Gastroesophageal sphincter (tissue), 4 donors: ENCODE measurements around the gene COL19A1. TPM values are rescaled to one million over a fixed set of nuclear protein-coding genes. Genes with fewer than 3 reads are reported as not detected.

ENCODE experiments used
- ATAC-seq: fragments of 150-250 bp; one replicate; pipeline ENCODE4 v1.9.1; 2016; ENCODE audit warnings: mild to moderate bottlenecking, moderate library complexity
- H3K27ac ChIP-seq, 4 donors: fragments of 200-600 bp; sonication (generic) in 3 of 4; 1 replicate in 3 of 4; 2 replicates in 1 of 4; pipeline ENCODE4 v1.5.1; 2016 to 2019
- H3K27me3 ChIP-seq: fragments of 200-600 bp; sonication (generic); one replicate; pipeline ENCODE4 v1.5.1; 2019
- H3K36me3 ChIP-seq, 2 donors: fragments of 200-600 bp; sonication (generic); one replicate each; pipeline ENCODE4 v1.5.1; 2019; ENCODE audit warnings: control low read depth in 1 of 2
- H3K4me1 ChIP-seq, 3 donors: fragments of 200-600 bp; sonication (generic); 1 replicate in 2 of 3; 2 replicates in 1 of 3; pipeline ENCODE4 v1.5.1; 2016 to 2019; ENCODE audit warnings: control low read depth in 2 of 3
- H3K4me3 ChIP-seq, 2 donors: fragments of 200-600 bp; sonication (generic); one replicate each; pipeline ENCODE4 v1.5.1; 2019; ENCODE audit warnings: mild to moderate bottlenecking in 1 of 2, moderate library complexity in 1 of 2
- H3K9me3 ChIP-seq, 3 donors: fragments of 200-600 bp; sonication (generic); one replicate each; pipeline ENCODE4 v1.5.1; 2017 to 2019; ENCODE audit warnings: control low read depth in 2 of 3
- CTCF ChIP-seq, 4 experiments: fragments of 200-600 bp in 2 of 4; fragments of 450-650 bp in 2 of 4; sonication (generic) in 1 of 4; IDR thresholded peaks; one replicate each; pipeline ENCODE4 v1.5.1; 2017 to 2019; ENCODE audit warnings: antibody characterized with exemption in 4 of 4, mild to moderate bottlenecking in 2 of 4, moderate library complexity in 2 of 4
- EP300 ChIP-seq: sonication (generic); formaldehyde crosslinking; IDR thresholded peaks from one replicate; pipeline ENCODE4 v1.6.1; 2017; ENCODE audit warnings: antibody characterized with exemption, mild to moderate bottlenecking
- POLR2A ChIP-seq, 2 donors: fragments of 450-650 bp; IDR thresholded peaks; one replicate each; pipeline ENCODE4 v1.6.1; 2017; ENCODE audit warnings: antibody characterized with exemption in 2 of 2, mild to moderate bottlenecking in 2 of 2, moderate library complexity in 1 of 2
- POLR2AphosphoS5 ChIP-seq: sonication (generic); formaldehyde crosslinking; IDR thresholded peaks from one replicate; pipeline ENCODE4 v1.6.1; 2017; ENCODE audit warnings: antibody characterized with exemption
- WGBS, 2 donors: methylation state at CpG; one replicate each; pipeline ENCODE4 v1.1.5; 2018; ENCODE audit warnings: low coverage in 1 of 2; 5-methylcytosine and 5-hydroxymethylcytosine counted together
- total RNA-seq, 4 donors: library from RNA; depleted of rRNA; stranded (reverse); fragments of >200 nt; gene quantifications; one replicate each; pipeline ENCODE4 v1.1.0, GENCODE V29; 2016

COL19A1 gene
- total RNA-seq, 4 donors from 2014 or later = 3.7 to 15.6 (median 6.5) TPM

DNA sequence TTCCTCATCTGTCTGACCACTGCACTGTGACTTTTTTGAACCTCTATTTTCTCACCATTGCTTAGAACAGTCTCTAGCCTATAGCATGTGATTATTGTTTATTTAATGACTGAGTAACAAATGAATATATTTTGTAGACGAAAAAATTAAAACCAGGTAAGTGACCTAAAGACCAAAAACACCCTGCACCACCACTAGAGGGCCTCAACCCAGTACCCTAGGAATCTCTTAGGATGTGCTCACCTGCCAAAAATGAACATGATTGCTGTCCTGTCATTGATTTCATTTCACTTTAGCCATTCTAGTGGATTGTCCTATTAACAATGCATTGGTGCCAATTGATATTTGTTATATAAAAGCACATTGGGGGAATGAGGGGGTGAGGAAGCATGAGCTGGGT lies 237.4 kb downstream of the COL19A1 start:
- no peak for TF ChIP-seq EP300
- TF ChIP-seq CTCF (IDR thresholded peaks at IDR 0.05) = peak in 1 of 4 experiments; percentile 18
- no peak for TF ChIP-seq POLR2AphosphoS5
- no peak for TF ChIP-seq POLR2A (IDR thresholded peaks at IDR 0.05)

GRCh38 chr6:70107852-70108629 lies 241.7 kb downstream of the COL19A1 start:
- WGBS, 2 donors = 15 to 18% methylated on average over 3 of the region's 3 CpGs
- ATAC-seq = no peak

More for the DNA sequence above, 237.4 kb downstream of the COL19A1 start:
- Histone ChIP-seq H3K9me3 (no peaks in the 10 kb centered on the region), H3K4me3 (no peak overlapping the region), H3K4me1 (no peaks in the 10 kb centered on the region), H3K27ac (no peak overlapping the region), H3K27me3 (no peaks in the 10 kb centered on the region), H3K36me3 (no peaks in the 10 kb centered on the region)
- 100% methylated on average over 1 of the region's 1 CpG for WGBS, 2 donors
- no peak for ATAC-seq

GRCh38 chr6:70110126-70111022 lies 244.0 kb downstream of the COL19A1 start:
- TF ChIP-seq POLR2AphosphoS5 (no peak), EP300 (no peak), CTCF (IDR thresholded peaks at IDR 0.05) (no peak), POLR2A (IDR thresholded peaks at IDR 0.05) (no peak)
- ATAC-seq = no peak
- H3K36me3 ChIP-seq = no peaks in the 10 kb centered on the region
- H3K27me3 ChIP-seq = no peaks in the 10 kb centered on the region
- WGBS, 2 donors = 68 to 74% methylated on average over 2 of the region's 2 CpGs
- no peak overlapping the region for H3K4me3 ChIP-seq
- H3K4me1 ChIP-seq = no peaks in the 10 kb centered on the region
- H3K27ac ChIP-seq = no peak overlapping the region
- H3K9me3 ChIP-seq = no peaks in the 10 kb centered on the region

More at GRCh38 chr6:70107852-70108629, 241.7 kb downstream of the COL19A1 start:
- no peaks in the 10 kb centered on the region for H3K9me3 ChIP-seq
- H3K36me3 ChIP-seq = no peaks in the 10 kb centered on the region
- no peaks in the 10 kb centered on the region for H3K27me3 ChIP-seq
- no peak overlapping the region for H3K4me3 ChIP-seq
- no peak overlapping the region for H3K27ac ChIP-seq
- H3K4me1 ChIP-seq = no peaks in the 10 kb centered on the region
- TF ChIP-seq POLR2AphosphoS5 (no peak), CTCF (IDR thresholded peaks at IDR 0.05) (peak; percentile 36 to 66 (median 58))

DNA sequence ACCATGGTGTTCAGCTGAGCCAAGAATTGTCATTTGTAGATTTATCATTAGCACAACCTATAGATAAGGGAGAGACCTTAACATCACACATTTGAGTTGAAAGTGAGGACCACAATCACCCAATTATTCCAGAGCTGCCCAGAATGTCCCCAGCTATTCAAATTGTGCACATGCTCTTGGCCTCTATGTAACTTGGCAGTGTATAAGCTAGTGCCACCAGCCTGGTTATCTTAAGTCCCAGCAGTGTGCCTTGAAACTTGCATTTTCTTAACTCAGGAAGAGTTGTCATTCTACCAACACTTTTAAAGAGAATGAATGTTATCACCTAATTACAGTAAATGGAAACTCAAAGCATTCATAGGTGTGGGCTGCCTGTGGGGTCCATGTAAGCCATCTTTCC lies 245.4 kb downstream of the COL19A1 start:
- no peak overlapping the region for H3K4me3 ChIP-seq
- no peak for ATAC-seq
- no peak overlapping the region for H3K27ac ChIP-seq
- no peak for TF ChIP-seq EP300
- no peak for TF ChIP-seq POLR2AphosphoS5
- no peak for TF ChIP-seq POLR2A (IDR thresholded peaks at IDR 0.05)
- TF ChIP-seq CTCF (IDR thresholded peaks at IDR 0.05) = no peak
- no peaks in the 10 kb centered on the region for H3K9me3 ChIP-seq
- H3K4me1 ChIP-seq = no peaks in the 10 kb centered on the region
- H3K36me3 ChIP-seq = no peaks in the 10 kb centered on the region
- H3K27me3 ChIP-seq = no peaks in the 10 kb centered on the region
